ENCODE data around the gene ERVFRD-1.
A peak's percentile ranks its signal among the peaks of the same experiment; 100 is the strongest.

ERVFRD-1 gene

GRCh38 chr6:11129908-11130565, 18.5 kb upstream of the ERVFRD-1 start:
- DNase-seq (ENCODE audit: low read depth): no peak

GRCh38 chr6:11128608-11129007, 17.1 kb upstream of the ERVFRD-1 start:
- no peak for DNase-seq (ENCODE audit: low read depth)

- DNase-seq (ENCODE audit: low read depth): peak; percentile 17
These were observed 15.4 kb upstream of the ERVFRD-1 start for GRCh38 chr6:11126876-11127275.

GRCh38 chr6:11123978-11124377, 12.5 kb upstream of the ERVFRD-1 start:
- DNase-seq (ENCODE audit: low read depth): no peak

- no peak for DNase-seq (ENCODE audit: low read depth)
These were observed 10.9 kb upstream of the ERVFRD-1 start for GRCh38 chr6:11122380-11122779.

GRCh38 chr6:11121851-11122250, 10.3 kb upstream of the ERVFRD-1 start:
- peak; percentile 21 for DNase-seq (ENCODE audit: low read depth)

- no peak for DNase-seq (ENCODE audit: low read depth)
These were observed 8.9 kb upstream of the ERVFRD-1 start for GRCh38 chr6:11120271-11121005.

- peak; percentile 53 for DNase-seq (ENCODE audit: low read depth)
These were observed 4.4 kb upstream of the ERVFRD-1 start for GRCh38 chr6:11115808-11116536.

GRCh38 chr6:11113038-11113437, 1.5 kb upstream of the ERVFRD-1 start:
- DNase-seq (ENCODE audit: low read depth): peak; percentile 28

- DNase-seq (ENCODE audit: low read depth): no peak
These were observed 378 bp upstream of the ERVFRD-1 start for GRCh38 chr6:11111769-11112437.

- no peak for DNase-seq (ENCODE audit: low read depth)
These were observed 2.8 kb downstream of the ERVFRD-1 start for GRCh38 chr6:11108726-11109125.

- no peak for DNase-seq (ENCODE audit: low read depth)
These were observed 8.5 kb downstream of the ERVFRD-1 start for GRCh38 chr6:11103065-11103464.

GRCh38 chr6:11101417-11101816, 10.1 kb downstream of the ERVFRD-1 start:
- no peak for DNase-seq (ENCODE audit: low read depth)

GRCh38 chr6:11098004-11098403, 13.5 kb downstream of the ERVFRD-1 start:
- no peak for DNase-seq (ENCODE audit: low read depth)

GRCh38 chr6:11097476-11097875, 14.0 kb downstream of the ERVFRD-1 start:
- DNase-seq (ENCODE audit: low read depth): no peak

- peak; percentile 38 for DNase-seq (ENCODE audit: low read depth)
These were observed 15.4 kb downstream of the ERVFRD-1 start for GRCh38 chr6:11096109-11096508.

- DNase-seq (ENCODE audit: low read depth): no peak
These were observed 16.6 kb downstream of the ERVFRD-1 start for GRCh38 chr6:11094941-11095340.

- peak; percentile 13 for DNase-seq (ENCODE audit: low read depth)
These were observed 17.1 kb downstream of the ERVFRD-1 start for GRCh38 chr6:11094411-11094851.

GRCh38 chr6:11093626-11094410, 17.7 kb downstream of the ERVFRD-1 start, which contains the start of gene SMIM13:
TSS of gene SMIM13 (plus strand) at chr6:11093834. CDS start at chr6:11094314, 480 bp downstream.
- peak; percentile 97 for DNase-seq (ENCODE audit: low read depth)

GRCh38 chr6:11093376-11093625, 18.2 kb downstream of the ERVFRD-1 start:
- no peak for DNase-seq (ENCODE audit: low read depth)

- peak; percentile 8 for DNase-seq (ENCODE audit: low read depth)
These were observed 18.7 kb downstream of the ERVFRD-1 start for GRCh38 chr6:11092668-11093375.

All from stromal cell of bone marrow (primary cell).